Upper lobe of left lung (tissue), 6 donors: ENCODE results near the gene SLC1A2. TPM values are rescaled to one million over a fixed set of nuclear protein-coding genes. Genes with fewer than 3 reads are reported as not detected.

Source experiments
- ATAC-seq, 2 donors: fragments of 200-7000 bp; cut with Tn5 transposase; one replicate each; pipeline ENCODE4 v1.9.1; 2022; ENCODE audit warnings: mild to moderate bottlenecking in 2 of 2, moderate library complexity in 2 of 2; ENCODE audit not compliant: low FRiP score in 2 of 2
- DNase-seq, 2 donors: peaks; one replicate each; pipeline ENCODE4 v3.0.0-alpha.2; 2019 to 2020
- H3K27ac ChIP-seq, 4 donors: fragments of 200-600 bp; sonication (generic); one replicate each; pipeline ENCODE4 v1.5.1; 2016 to 2019
- H3K27me3 ChIP-seq, 4 donors: fragments of 200-600 bp; sonication (generic); one replicate each; pipeline ENCODE4 v1.5.1; 2017 to 2019
- H3K36me3 ChIP-seq, 4 donors: fragments of 200-600 bp; sonication (generic); one replicate each; pipeline ENCODE4 v1.5.1; 2016 to 2019
- H3K4me1 ChIP-seq, 4 donors: fragments of 200-600 bp; sonication (generic); one replicate each; pipeline ENCODE4 v1.5.1; 2018 to 2019
- H3K4me3 ChIP-seq, 4 donors: fragments of 200-600 bp; sonication (generic); one replicate each; pipeline ENCODE4 v1.5.1; 2017 to 2019; ENCODE audit warnings: mild to moderate bottlenecking in 2 of 4, moderate library complexity in 1 of 4
- H3K9me3 ChIP-seq, 4 donors: fragments of 200-600 bp; sonication (generic); one replicate each; pipeline ENCODE4 v1.5.1; 2018 to 2019
- CTCF ChIP-seq, 6 experiments: fragments of 450-650 bp in 4 of 6; fragments of 200-600 bp in 2 of 6; sonication (generic) in 2 of 6; IDR thresholded peaks; one replicate each; pipeline ENCODE4 v1.5.1; 2016 to 2019; ENCODE audit warnings: antibody characterized with exemption in 6 of 6
- EP300 ChIP-seq, 4 donors: sonication (generic); formaldehyde crosslinking; IDR thresholded peaks; one replicate each; pipeline ENCODE4 v1.5.1; 2017; ENCODE audit warnings: antibody characterized with exemption in 4 of 4, control low read depth in 2 of 4
- POLR2A ChIP-seq, 4 donors: fragments of 450-650 bp; IDR thresholded peaks; one replicate each; pipeline ENCODE4 v1.5.1; 2016 to 2017; ENCODE audit warnings: antibody characterized with exemption in 4 of 4, mild to moderate bottlenecking in 2 of 4
- POLR2AphosphoS5 ChIP-seq, 2 donors: sonication (generic); formaldehyde crosslinking; IDR thresholded peaks; one replicate each; pipeline ENCODE4 v1.5.1; 2017; ENCODE audit warnings: antibody characterized with exemption in 2 of 2
- WGBS, 2 donors: methylation state at CpG; one replicate each; pipeline ENCODE4 v1.1.5; 2017 to 2018; 5-methylcytosine and 5-hydroxymethylcytosine counted together
- total RNA-seq, 6 donors: library from RNA; depleted of rRNA in 4 of 6; stranded (reverse); fragments of >200 nt in 4 of 6; gene quantifications; one replicate each; pipeline versions ENCODE4 v1.1.0 to v1.2.1, GENCODE V29; 2016 to 2021
- donor health status: DM: no; HTN: no; CAD: no; lungs with moderate emphysema.
- donor health status: DM: no; HTN: yes; CAD: no; lungs with severe emphysema.

Gene SLC1A2
- total RNA-seq, 6 donors from 2014 or later: 1.5 to 3.1 (median 2.0) TPM

- no peaks in the 10 kb centered on the region for H3K36me3 ChIP-seq
- no peak overlapping the region for H3K27ac ChIP-seq
- TF ChIP-seq POLR2A (IDR thresholded peaks at IDR 0.05) (no peak), POLR2AphosphoS5 (IDR thresholded peaks at IDR 0.05) (no peak), EP300 (IDR thresholded peaks at IDR 0.05) (no peak), CTCF (IDR thresholded peaks at IDR 0.05) (no peak)
- DNase-seq (no peak), ATAC-seq (no peak)
- no peak overlapping the region for H3K4me3 ChIP-seq
- H3K27me3 ChIP-seq: no peaks in the 10 kb centered on the region
- H3K4me1 ChIP-seq: no peaks in the 10 kb centered on the region
- 75 to 82% methylated on average over 6 of the region's 6 CpGs for WGBS, 2 donors
- no peaks in the 10 kb centered on the region for H3K9me3 ChIP-seq
Measured at GRCh38 chr11:35377262-35377661, 42.1 kb downstream of the SLC1A2 start.

- H3K27me3 ChIP-seq: no peaks in the 10 kb centered on the region
- H3K4me3 ChIP-seq: no peak overlapping the region
- 69 to 76% methylated on average over 3 of the region's 3 CpGs for WGBS, 2 donors
- no peak for ATAC-seq
- H3K27ac ChIP-seq: no peak overlapping the region
- no peaks in the 10 kb centered on the region for H3K4me1 ChIP-seq
- no peaks in the 10 kb centered on the region for H3K9me3 ChIP-seq
- H3K36me3 ChIP-seq: no peaks in the 10 kb centered on the region
- no peak for TF ChIP-seq POLR2AphosphoS5 (IDR thresholded peaks at IDR 0.05)
- no peak for TF ChIP-seq POLR2A (IDR thresholded peaks at IDR 0.05)
- no peak for TF ChIP-seq CTCF (IDR thresholded peaks at IDR 0.05)
- no peak for TF ChIP-seq EP300 (IDR thresholded peaks at IDR 0.05)
- no peak for DNase-seq
Measured at GRCh38 chr11:35376613-35377012, 42.7 kb downstream of the SLC1A2 start.

GRCh38 chr11:35376118-35376510, 43.2 kb downstream of the SLC1A2 start:
- 88 to 89% methylated on average over 4 of the region's 4 CpGs for WGBS, 2 donors

GRCh38 chr11:35375332-35376117, 43.8 kb downstream of the SLC1A2 start:
- Histone ChIP-seq H3K36me3 (no peaks in the 10 kb centered on the region), H3K4me1 (no peaks in the 10 kb centered on the region), H3K27me3 (no peaks in the 10 kb centered on the region), H3K4me3 (no peak overlapping the region), H3K27ac (no peak overlapping the region), H3K9me3 (no peaks in the 10 kb centered on the region)
- TF ChIP-seq POLR2AphosphoS5 (IDR thresholded peaks at IDR 0.05) (no peak), POLR2A (IDR thresholded peaks at IDR 0.05) (no peak), EP300 (IDR thresholded peaks at IDR 0.05) (no peak), CTCF (IDR thresholded peaks at IDR 0.05) (no peak)
- ATAC-seq (no peak), DNase-seq (no peak)
- 89 to 91% methylated on average over 10 of the region's 10 CpGs for WGBS, 2 donors

More at GRCh38 chr11:35376118-35376510, 43.2 kb downstream of the SLC1A2 start:
- DNase-seq (no peak), ATAC-seq (no peak)
- Histone ChIP-seq H3K4me3 (no peak overlapping the region), H3K27me3 (no peaks in the 10 kb centered on the region), H3K27ac (no peak overlapping the region), H3K36me3 (no peaks in the 10 kb centered on the region), H3K9me3 (no peaks in the 10 kb centered on the region), H3K4me1 (no peaks in the 10 kb centered on the region)
- TF ChIP-seq EP300 (IDR thresholded peaks at IDR 0.05) (no peak), POLR2AphosphoS5 (IDR thresholded peaks at IDR 0.05) (no peak), CTCF (IDR thresholded peaks at IDR 0.05) (no peak), POLR2A (IDR thresholded peaks at IDR 0.05) (no peak)
